HG02938 (cell line): Measurements from ENCODE around the gene RPL28.
A peak's percentile ranks its signal among the peaks of the same experiment; 100 is the strongest.
"Not testable (repeated sequence)": the region's sequence is repeated elsewhere in the genome, so short reads cannot be mapped to it uniquely, and the experiment has no call there.

Source experiments
- ATAC-seq: cut with Tn5 transposase; IDR thresholded peaks from one replicate; pipeline ENCODE4 v1.9.1; 2021; ENCODE audit warnings: mild to moderate bottlenecking, moderate library complexity; ENCODE audit not compliant: unreplicated experiment

RPL28 gene

GRCh38 chr19:55391191-55391670 is 5.5 kb downstream of the RPL28 start:
- no peak for ATAC-seq

GRCh38 chr19:55391702-55392615 is 6.2 kb downstream of the RPL28 start:
- ATAC-seq, result no peak

- ATAC-seq, result no peak
These were observed 7.4 kb downstream of the RPL28 start for GRCh38 chr19:55392820-55393761.

GRCh38 chr19:55398200-55398925 is 12.6 kb downstream of the RPL28 start:
- no peak for ATAC-seq

GRCh38 chr19:55400281-55401087 is 14.8 kb downstream of the RPL28 start:
- ATAC-seq, result no peak

- ATAC-seq, result not testable (repeated sequence)
These were observed 15.7 kb downstream of the RPL28 start for GRCh38 chr19:55401390-55401789.

GRCh38 chr19:55402509-55402908 is 16.8 kb downstream of the RPL28 start:
- no peak for ATAC-seq

- ATAC-seq, result no peak
These were observed 19.9 kb downstream of the RPL28 start for GRCh38 chr19:55405638-55406037.

- ATAC-seq, result no peak
These were observed 20.5 kb downstream of the RPL28 start for GRCh38 chr19:55406091-55406825.

GRCh38 chr19:55406826-55407549 is 21.3 kb downstream of the RPL28 start:
- ATAC-seq, result no peak

GRCh38 chr19:55407550-55407799 is 21.7 kb downstream of the RPL28 start, which contains the start of gene UBE2S:
Gene UBE2S, minus strand, starts transcription at chr19:55407788. Its CDS starts 199 bp downstream, at chr19:55407589.
- not testable (repeated sequence) for ATAC-seq

- ATAC-seq, result peak; percentile 83
These were observed 22.2 kb downstream of the RPL28 start for GRCh38 chr19:55407800-55408532.

- ATAC-seq, result no peak
These were observed 22.8 kb downstream of the RPL28 start for GRCh38 chr19:55408533-55408872.

- ATAC-seq, result not testable (repeated sequence)
These were observed 23.4 kb downstream of the RPL28 start for GRCh38 chr19:55409179-55409578.

GRCh38 chr19:55410168-55410567 is 24.4 kb downstream of the RPL28 start:
- no peak for ATAC-seq

- no peak for ATAC-seq
These were observed 32.5 kb downstream of the RPL28 start for GRCh38 chr19:55418185-55418584.

- no peak for ATAC-seq
These were observed 33.4 kb downstream of the RPL28 start for GRCh38 chr19:55419103-55419502.

- no peak for ATAC-seq
These were observed 34.0 kb downstream of the RPL28 start for GRCh38 chr19:55419624-55420236.
